Gastroesophageal sphincter (tissue), 4 donors: ENCODE data around the gene GPR142. TPM values are rescaled to one million over a fixed set of nuclear protein-coding genes. Genes with fewer than 3 reads are reported as not detected.
A peak's percentile ranks its signal among the peaks of the same experiment; 100 is the strongest.

Experiments used
- ATAC-seq: fragments of 150-250 bp; one replicate; pipeline ENCODE4 v1.9.1; 2016; ENCODE audit warnings: mild to moderate bottlenecking, moderate library complexity
- H3K27ac ChIP-seq, 4 donors: fragments of 200-600 bp; sonication (generic) in 3 of 4; 1 replicate in 3 of 4; 2 replicates in 1 of 4; pipeline ENCODE4 v1.5.1; 2016 to 2019
- H3K27me3 ChIP-seq: fragments of 200-600 bp; sonication (generic); one replicate; pipeline ENCODE4 v1.5.1; 2019
- H3K36me3 ChIP-seq, 2 donors: fragments of 200-600 bp; sonication (generic); one replicate each; pipeline ENCODE4 v1.5.1; 2019; ENCODE audit warnings: control low read depth in 1 of 2
- H3K4me1 ChIP-seq, 3 donors: fragments of 200-600 bp; sonication (generic); 1 replicate in 2 of 3; 2 replicates in 1 of 3; pipeline ENCODE4 v1.5.1; 2016 to 2019; ENCODE audit warnings: control low read depth in 2 of 3
- H3K4me3 ChIP-seq, 2 donors: fragments of 200-600 bp; sonication (generic); one replicate each; pipeline ENCODE4 v1.5.1; 2019; ENCODE audit warnings: mild to moderate bottlenecking in 1 of 2, moderate library complexity in 1 of 2
- H3K9me3 ChIP-seq, 3 donors: fragments of 200-600 bp; sonication (generic); one replicate each; pipeline ENCODE4 v1.5.1; 2017 to 2019; ENCODE audit warnings: control low read depth in 2 of 3
- CTCF ChIP-seq, 4 experiments: fragments of 200-600 bp in 2 of 4; fragments of 450-650 bp in 2 of 4; sonication (generic) in 1 of 4; IDR thresholded peaks; one replicate each; pipeline ENCODE4 v1.5.1; 2017 to 2019; ENCODE audit warnings: antibody characterized with exemption in 4 of 4, mild to moderate bottlenecking in 2 of 4, moderate library complexity in 2 of 4
- EP300 ChIP-seq: sonication (generic); formaldehyde crosslinking; IDR thresholded peaks from one replicate; pipeline ENCODE4 v1.6.1; 2017; ENCODE audit warnings: antibody characterized with exemption, mild to moderate bottlenecking
- POLR2A ChIP-seq, 2 donors: fragments of 450-650 bp; IDR thresholded peaks; one replicate each; pipeline ENCODE4 v1.6.1; 2017; ENCODE audit warnings: antibody characterized with exemption in 2 of 2, mild to moderate bottlenecking in 2 of 2, moderate library complexity in 1 of 2
- POLR2AphosphoS5 ChIP-seq: sonication (generic); formaldehyde crosslinking; IDR thresholded peaks from one replicate; pipeline ENCODE4 v1.6.1; 2017; ENCODE audit warnings: antibody characterized with exemption
- WGBS, 2 donors: methylation state at CpG; one replicate each; pipeline ENCODE4 v1.1.5; 2018; ENCODE audit warnings: low coverage in 1 of 2; 5-methylcytosine and 5-hydroxymethylcytosine counted together
- total RNA-seq, 4 donors: library from RNA; depleted of rRNA; stranded (reverse); fragments of >200 nt; gene quantifications; one replicate each; pipeline ENCODE4 v1.1.0, GENCODE V29; 2016

GPR142 gene
- total RNA-seq = 1 to 10 TPM in 1 of 4 donors, not detected in 3; 1.1 TPM

- H3K27ac ChIP-seq = no peak within 1 kb of the TSS
Observed at GRCh38 chr17:74367206-74367605, at the start of gene GPR142. Gene GPR142 (plus strand): TSS chr17:74367506. CDS start chr17:74369541, 2,035 bp downstream.

GRCh38 chr17:74318391-74318790 lies 48.9 kb upstream of the GPR142 start:
- no peaks in the 10 kb centered on the region for H3K36me3 ChIP-seq
- peaks cover 17% of the 10 kb centered on the region for H3K27me3 ChIP-seq
- H3K27ac ChIP-seq = no peak overlapping the region
- no peak for ATAC-seq
- H3K9me3 ChIP-seq = no peaks in the 10 kb centered on the region
- H3K4me1 ChIP-seq = no peaks in the 10 kb centered on the region
- no peak for TF ChIP-seq POLR2A (IDR thresholded peaks at IDR 0.05)
- no peak overlapping the region for H3K4me3 ChIP-seq
- 77 to 85% methylated on average over 7 to 9 of the region's 10 CpGs for WGBS, 2 donors

More at GRCh38 chr17:74367206-74367605, at the start of gene GPR142:
- Histone ChIP-seq H3K4me1 (peaks cover 0 to 14% (median 3%) of the 10 kb centered on the region in 3 donors), H3K27me3 (peaks cover 52% of the 10 kb centered on the region), H3K36me3 (no peaks in the 10 kb centered on the region), H3K4me3 (no peak within 1 kb of the TSS), H3K9me3 (no peaks in the 10 kb centered on the region)
- TF ChIP-seq CTCF (IDR thresholded peaks at IDR 0.05) = no peak
- no peak for TF ChIP-seq EP300
- no peak for TF ChIP-seq POLR2A (IDR thresholded peaks at IDR 0.05)
- TF ChIP-seq POLR2AphosphoS5 = no peak
- ATAC-seq = no peak
- WGBS, 2 donors = 75% methylated on average over 5 of the region's 5 CpGs; no CpG with 5 or more reads in 1 of the 2 donors

GRCh38 chr17:74324521-74324920 lies 42.8 kb upstream of the GPR142 start:
- Histone ChIP-seq H3K9me3 (no peaks in the 10 kb centered on the region), H3K4me1 (peaks cover 0 to 22% (median 7%) of the 10 kb centered on the region in 3 donors), H3K27me3 (peaks cover 53% of the 10 kb centered on the region), H3K36me3 (no peaks in the 10 kb centered on the region), H3K4me3 (no peak overlapping the region), H3K27ac (no peak overlapping the region)
- WGBS, 2 donors = 77 to 88% methylated on average over 5 to 6 of the region's 6 CpGs
- ATAC-seq = no peak
- TF ChIP-seq EP300 = no peak
- no peak for TF ChIP-seq CTCF (IDR thresholded peaks at IDR 0.05)
- TF ChIP-seq POLR2A (IDR thresholded peaks at IDR 0.05) = no peak
- no peak for TF ChIP-seq POLR2AphosphoS5

GRCh38 chr17:74325376-74325742 lies 41.9 kb upstream of the GPR142 start:
- WGBS, 2 donors = 19% methylated on average over 4 of the region's 11 CpGs; no CpG with 5 or more reads in 1 of the 2 donors
- H3K27me3 ChIP-seq = peaks cover 61% of the 10 kb centered on the region
- H3K9me3 ChIP-seq = no peaks in the 10 kb centered on the region
- no peak for TF ChIP-seq POLR2A (IDR thresholded peaks at IDR 0.05)
- TF ChIP-seq CTCF (IDR thresholded peaks at IDR 0.05) = no peak
- TF ChIP-seq EP300 = no peak
- TF ChIP-seq POLR2AphosphoS5 = no peak
- peak overlapping the region in 1 of 2 donors; percentile 51 for H3K4me3 ChIP-seq
- H3K36me3 ChIP-seq = no peaks in the 10 kb centered on the region
- no peak for ATAC-seq
- peak overlapping the region in 1 of 4 donors; percentile 6 for H3K27ac ChIP-seq
- H3K4me1 ChIP-seq = peaks cover 0 to 22% (median 7%) of the 10 kb centered on the region in 3 donors

GRCh38 chr17:74325743-74326379 lies 41.4 kb upstream of the GPR142 start, which contains the start of gene KIF19:
Gene KIF19 (plus strand): TSS chr17:74326226. CDS start chr17:74326350, 124 bp downstream.
- ATAC-seq = peak; percentile 51
- H3K9me3 ChIP-seq = no peaks in the 10 kb centered on the region
- peak within 1 kb of the TSS; percentile 1 to 51 for H3K4me3 ChIP-seq
- TF ChIP-seq EP300 (no peak), POLR2A (IDR thresholded peaks at IDR 0.05) (no peak), CTCF (IDR thresholded peaks at IDR 0.05) (no peak), POLR2AphosphoS5 (no peak)
- peaks cover 0 to 22% (median 7%) of the 10 kb centered on the region in 3 donors for H3K4me1 ChIP-seq
- H3K27ac ChIP-seq = peak within 1 kb of the TSS in 1 of 4 donors; percentile 6
- H3K27me3 ChIP-seq = peaks cover 66% of the 10 kb centered on the region
- no peaks in the 10 kb centered on the region for H3K36me3 ChIP-seq
- no CpG with 5 or more reads among the region's 73 CpGs for WGBS, 2 donors
